Hepatocyte (in vitro differentiated cells): Measurements from ENCODE around the gene NRG3. TPM values are rescaled to one million over a fixed set of nuclear protein-coding genes. Genes with fewer than 3 reads are reported as not detected.

Source experiments
- DNase-seq: peaks from one replicate; pipeline ENCODE4 v3.0.0-alpha.2; 2016; ENCODE audit warnings: low spot score
- H2AFZ ChIP-seq: fragments of 200-600 bp; sonication (generic); 2 replicates; pipeline ENCODE4 v1.6.0; 2016; ENCODE audit warnings: antibody characterized with exemption, mild to moderate bottlenecking
- H3K27ac ChIP-seq: fragments of 200-600 bp; sonication (generic); 2 replicates; pipeline ENCODE4 v1.5.1; 2016; ENCODE audit warnings: mild to moderate bottlenecking
- H3K27me3 ChIP-seq: fragments of 200-600 bp; sonication (generic); 2 replicates; pipeline ENCODE4 v1.6.1; 2016
- H3K36me3 ChIP-seq: fragments of 200-600 bp; sonication (generic); replicated peaks from 2 replicates; pipeline ENCODE4 v1.5.1; 2016; ENCODE audit warnings: low read depth; ENCODE audit not compliant: insufficient read depth
- H3K4me1 ChIP-seq: fragments of 200-600 bp; sonication (generic); 2 replicates; pipeline ENCODE4 v1.5.1; 2016; ENCODE audit warnings: mild to moderate bottlenecking, moderate library complexity; ENCODE audit not compliant: insufficient read depth
- H3K4me2 ChIP-seq: fragments of 200-600 bp; sonication (generic); 2 replicates; pipeline ENCODE4 v1.6.0; 2016
- H3K4me3 ChIP-seq: fragments of 200-600 bp; sonication (generic); 2 replicates; pipeline ENCODE4 v1.5.1; 2016; ENCODE audit warnings: mild to moderate bottlenecking
- H3K79me2 ChIP-seq: fragments of 200-600 bp; sonication (generic); 2 replicates; pipeline ENCODE4 v1.6.0; 2017; ENCODE audit warnings: mild to moderate bottlenecking
- H3K9me2 ChIP-seq: fragments of 200-600 bp; sonication (generic); replicated peaks from 2 replicates; pipeline ENCODE4 v1.6.0; 2017; ENCODE audit warnings: mild to moderate bottlenecking; ENCODE audit not compliant: insufficient read depth
- H3K9me3 ChIP-seq: fragments of 200-600 bp; sonication (generic); 2 replicates; pipeline ENCODE4 v1.5.1; 2016; ENCODE audit warnings: low read depth, mild to moderate bottlenecking
- H4K20me1 ChIP-seq: fragments of 200-600 bp; sonication (generic); 2 replicates; pipeline ENCODE4 v1.6.0; 2016; ENCODE audit warnings: mild to moderate bottlenecking; ENCODE audit not compliant: insufficient read depth, poor library complexity, severe bottlenecking
- CTCF ChIP-seq: fragments of 200-600 bp; sonication (generic); IDR thresholded peaks from 2 replicates; pipeline ENCODE4 v1.5.1; 2016; ENCODE audit warnings: antibody characterized with exemption, mild to moderate bottlenecking; ENCODE audit not compliant: poor library complexity
- EZH2 ChIP-seq: fragments of 200-600 bp; sonication (generic); IDR thresholded peaks from 2 replicates; pipeline ENCODE4 v1.6.1; 2016; ENCODE audit warnings: antibody characterized with exemption, mild to moderate bottlenecking, borderline replicate concordance
- EZH2phosphoT487 ChIP-seq: fragments of 200-600 bp; sonication (generic); IDR thresholded peaks from one replicate; pipeline ENCODE4 v1.6.1; 2018; ENCODE audit warnings: antibody characterized with exemption, mild to moderate bottlenecking, low read depth, moderate library complexity; ENCODE audit not compliant: unreplicated experiment, severe bottlenecking
- WGBS: methylation state at CpG from one replicate; pipeline ENCODE4 v1.1.6; 2016; ENCODE audit warnings: low lambda C conversion rate; ENCODE audit errors: missing lambda C conversion rate; 5-methylcytosine and 5-hydroxymethylcytosine counted together
- polyA plus RNA-seq: library from polyadenylated mRNA; unstranded; fragments of >200 nt; fragmentation: Nextera tagmentation; extraction: Ambion mirVana; gene quantifications from 2 replicates; pipeline ENCODE4 v1.2.1, GENCODE V29; 2016
- total RNA-seq: library from RNA; depleted of rRNA; stranded (reverse); fragments of >200 nt; gene quantifications from 2 replicates; pipeline ENCODE4 v1.2.3, GENCODE V29; 2014

The NRG3 gene
- total and polyA plus RNA-seq, 2 experiments from 2014 or later, result 0.57 to 2.0 TPM

- no peak overlapping the region for H2AFZ ChIP-seq
- H3K9me3 ChIP-seq, result no peaks in the 10 kb centered on the region
- no peak overlapping the region for H3K4me3 ChIP-seq
- no peak overlapping the region for H3K4me2 ChIP-seq
- no peaks in the 10 kb centered on the region for H4K20me1 ChIP-seq
- H3K27ac ChIP-seq, result no peak overlapping the region
- TF ChIP-seq EZH2phosphoT487 (no peak), EZH2 (no peak), CTCF (no peak)
- H3K27me3 ChIP-seq, result no peaks in the 10 kb centered on the region
- H3K9me2 ChIP-seq, result no peaks in the 10 kb centered on the region
- no peaks in the 10 kb centered on the region for H3K36me3 ChIP-seq
- H3K4me1 ChIP-seq, result no peaks in the 10 kb centered on the region
- no peaks in the 10 kb centered on the region for H3K79me2 ChIP-seq
- DNase-seq, result no peak
- 50% methylated on average over 5 of the region's 5 CpGs for WGBS
These were observed 590.0 kb downstream of the NRG3 start for GRCh38 chr10:82464966-82465365.

DNA sequence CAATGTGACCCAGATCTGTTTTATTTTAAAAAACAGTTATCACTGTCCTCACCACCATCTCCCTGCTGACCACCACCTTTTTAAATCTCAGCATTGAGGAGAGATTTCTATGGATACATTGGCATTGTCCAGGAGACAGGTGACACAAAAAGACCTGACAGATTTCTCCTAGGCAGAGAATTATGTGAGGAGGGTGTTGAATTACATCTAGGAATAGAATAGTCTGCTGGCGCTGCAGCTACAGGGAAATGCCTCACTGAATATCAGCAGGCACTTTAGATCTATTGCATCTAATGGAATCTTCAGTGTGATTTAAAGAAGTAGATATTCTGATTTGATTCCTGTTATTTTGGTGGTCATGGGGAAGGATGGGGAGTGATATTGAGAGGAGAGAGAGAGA is 593.5 kb downstream of the NRG3 start:
- H3K4me2 ChIP-seq, result no peak overlapping the region
- WGBS, result 90% methylated on average over 1 of the region's 1 CpG
- no peak for TF ChIP-seq EZH2phosphoT487
- TF ChIP-seq EZH2, result no peak
- TF ChIP-seq CTCF, result no peak

DNA sequence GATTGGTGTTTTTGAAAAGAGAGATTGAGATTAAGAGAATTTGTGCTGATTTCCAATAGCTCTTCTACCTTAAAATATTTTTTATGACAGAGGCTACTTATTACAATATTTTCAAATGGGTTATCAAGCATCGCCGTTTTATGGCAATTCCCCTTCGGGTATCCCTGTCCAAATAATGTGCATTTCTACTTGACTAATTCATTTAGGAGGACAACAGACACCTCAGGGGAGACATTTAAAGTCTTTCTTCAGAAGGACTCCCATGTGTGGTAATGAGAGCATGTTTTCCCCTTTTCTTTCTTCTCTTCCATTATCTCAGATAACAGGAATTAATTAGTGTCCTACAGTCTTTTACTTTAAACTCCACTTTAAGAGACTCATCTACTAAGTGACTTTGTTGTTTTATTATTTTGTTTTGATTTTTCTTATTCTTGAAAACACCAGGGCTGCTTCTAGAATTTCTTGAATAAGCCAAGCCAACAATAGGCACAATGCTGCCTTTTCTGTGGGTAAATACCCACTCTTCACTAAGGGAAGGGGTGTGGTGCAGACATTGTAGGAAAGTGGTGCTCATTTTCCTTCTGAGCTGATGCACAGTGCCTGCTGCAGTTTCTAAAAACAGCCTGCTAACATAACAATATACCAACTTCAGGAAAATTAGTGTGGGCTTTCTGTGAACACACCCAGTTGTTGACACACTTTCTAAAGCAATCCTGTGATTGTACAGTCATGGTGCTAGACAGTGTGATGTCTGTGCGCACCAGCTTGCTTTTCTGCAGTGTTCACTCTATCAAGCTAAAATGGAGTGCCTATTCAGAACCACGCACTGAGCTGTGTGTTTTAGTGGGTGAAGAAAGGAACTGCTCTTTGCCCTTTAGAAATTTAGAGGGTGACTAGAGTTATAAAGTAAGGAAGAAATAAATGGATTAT is 597.7 kb downstream of the NRG3 start:
- Histone ChIP-seq H4K20me1 (no peaks in the 10 kb centered on the region), H3K79me2 (no peaks in the 10 kb centered on the region), H3K27me3 (no peaks in the 10 kb centered on the region), H3K36me3 (no peaks in the 10 kb centered on the region), H3K4me2 (no peak overlapping the region), H3K9me2 (no peaks in the 10 kb centered on the region), H2AFZ (no peak overlapping the region), H3K27ac (no peak overlapping the region), H3K4me1 (no peaks in the 10 kb centered on the region), H3K9me3 (no peaks in the 10 kb centered on the region), H3K4me3 (no peak overlapping the region)
- 94% methylated on average over 5 of the region's 5 CpGs for WGBS
- TF ChIP-seq CTCF (no peak), EZH2phosphoT487 (no peak), EZH2 (no peak)
- no peak for DNase-seq

More for the DNA sequence above, 593.5 kb downstream of the NRG3 start:
- no peaks in the 10 kb centered on the region for H3K4me1 ChIP-seq
- H3K9me3 ChIP-seq, result no peaks in the 10 kb centered on the region
- no peak overlapping the region for H3K27ac ChIP-seq
- H3K79me2 ChIP-seq, result no peaks in the 10 kb centered on the region
- DNase-seq, result no peak
- H3K4me3 ChIP-seq, result no peak overlapping the region
- H3K27me3 ChIP-seq, result no peaks in the 10 kb centered on the region
- no peaks in the 10 kb centered on the region for H4K20me1 ChIP-seq
- H3K9me2 ChIP-seq, result no peaks in the 10 kb centered on the region
- no peak overlapping the region for H2AFZ ChIP-seq
- no peaks in the 10 kb centered on the region for H3K36me3 ChIP-seq
